ENCODE measurements around the gene COX4I1.

DNA sequence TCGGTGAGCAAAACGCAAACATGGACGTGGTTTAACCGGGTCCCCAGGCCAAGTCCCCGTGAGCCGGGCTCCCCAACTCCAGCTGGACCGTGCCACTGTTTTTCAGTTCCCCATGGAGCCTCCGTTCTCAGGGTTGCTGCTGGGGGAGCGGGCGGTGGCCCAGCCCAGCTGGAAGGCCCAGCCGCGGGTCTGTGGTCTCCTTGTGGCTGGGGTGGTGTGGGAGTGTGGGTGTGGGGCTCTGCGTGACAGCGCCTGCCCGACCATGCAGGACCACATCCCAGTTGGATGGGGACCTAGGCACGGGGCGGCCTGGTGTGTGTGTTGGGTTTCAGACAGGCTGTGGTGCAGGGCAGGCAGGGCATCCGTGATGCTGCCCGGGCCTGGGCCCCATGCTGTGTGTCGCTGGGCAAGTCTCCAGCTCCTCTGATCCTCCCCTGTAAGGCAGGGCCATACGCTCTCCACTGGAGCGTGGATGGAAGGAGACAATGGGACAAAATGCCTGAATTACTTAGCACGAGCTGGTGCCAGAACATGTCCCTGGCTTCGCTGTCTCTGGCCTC lies 40.3 kb downstream of the COX4I1 start:
- TF ChIP-seq, protein P1, sequence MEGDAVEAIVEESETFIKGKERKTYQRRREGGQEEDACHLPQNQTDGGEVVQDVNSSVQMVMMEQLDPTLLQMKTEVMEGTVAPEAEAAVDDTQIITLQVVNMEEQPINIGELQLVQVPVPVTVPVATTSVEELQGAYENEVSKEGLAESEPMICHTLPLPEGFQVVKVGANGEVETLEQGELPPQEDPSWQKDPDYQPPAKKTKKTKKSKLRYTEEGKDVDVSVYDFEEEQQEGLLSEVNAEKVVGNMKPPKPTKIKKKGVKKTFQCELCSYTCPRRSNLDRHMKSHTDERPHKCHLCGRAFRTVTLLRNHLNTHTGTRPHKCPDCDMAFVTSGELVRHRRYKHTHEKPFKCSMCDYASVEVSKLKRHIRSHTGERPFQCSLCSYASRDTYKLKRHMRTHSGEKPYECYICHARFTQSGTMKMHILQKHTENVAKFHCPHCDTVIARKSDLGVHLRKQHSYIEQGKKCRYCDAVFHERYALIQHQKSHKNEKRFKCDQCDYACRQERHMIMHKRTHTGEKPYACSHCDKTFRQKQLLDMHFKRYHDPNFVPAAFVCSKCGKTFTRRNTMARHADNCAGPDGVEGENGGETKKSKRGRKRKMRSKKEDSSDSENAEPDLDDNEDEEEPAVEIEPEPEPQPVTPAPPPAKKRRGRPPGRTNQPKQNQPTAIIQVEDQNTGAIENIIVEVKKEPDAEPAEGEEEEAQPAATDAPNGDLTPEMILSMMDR (IDR thresholded peaks at IDR 0.05; ENCODE audit: low read depth, low read length): no peak
- TF ChIP-seq EZH2phosphoT487 (IDR thresholded peaks at IDR 0.05; ENCODE audit: low read depth): no peak
